WTC11 (cell line): ENCODE data around the gene GMPR2. TPM values are rescaled to one million over a fixed set of nuclear protein-coding genes. Genes with fewer than 3 reads are reported as not detected.

Experiments used
- ATF1 ChIP-seq: sonication (generic); formaldehyde crosslinking; IDR thresholded peaks from 2 replicates; pipeline ENCODE4 v1.8.1; 2023; ENCODE audit warnings: mild to moderate bottlenecking, moderate library complexity, missing genetic modification reagents
- ELF4 ChIP-seq: sonication (generic); formaldehyde crosslinking; IDR thresholded peaks from 2 replicates; pipeline ENCODE4 v1.8.1; 2022; ENCODE audit warnings: low read depth, mild to moderate bottlenecking, moderate library complexity, missing genetic modification reagents
- ESRRA ChIP-seq: sonication (generic); formaldehyde crosslinking; IDR thresholded peaks from 2 replicates; pipeline ENCODE4 v1.8.1; 2022; ENCODE audit warnings: mild to moderate bottlenecking, missing genetic modification reagents, borderline replicate concordance
- FOXJ3 ChIP-seq: sonication (generic); formaldehyde crosslinking; IDR thresholded peaks from 2 replicates; pipeline ENCODE4 v1.9.0; 2021; ENCODE audit warnings: missing genetic modification reagents, mild to moderate bottlenecking, borderline replicate concordance
- FOXP1 ChIP-seq: sonication (generic); formaldehyde crosslinking; IDR thresholded peaks from 2 replicates; pipeline ENCODE4 v1.8.0; 2022; ENCODE audit warnings: missing genetic modification reagents, mild to moderate bottlenecking, moderate library complexity, borderline replicate concordance
- GABPB1 ChIP-seq: sonication (generic); formaldehyde crosslinking; IDR thresholded peaks from 2 replicates; pipeline ENCODE4 v1.8.1; 2023; ENCODE audit warnings: mild to moderate bottlenecking, missing genetic modification reagents
- JAZF1 ChIP-seq: fragments of 250-450 bp; sonication (Bioruptor Pico); IDR thresholded peaks from 2 replicates; pipeline ENCODE4 v1.9.0; 2021; ENCODE audit warnings: moderate library complexity, mild to moderate bottlenecking, inconsistent platforms
- JUN ChIP-seq: sonication (generic); formaldehyde crosslinking; IDR thresholded peaks from 2 replicates; pipeline ENCODE4 v1.8.0; 2023; ENCODE audit warnings: mild to moderate bottlenecking, missing genetic modification reagents
- KAT7 ChIP-seq: sonication (generic); formaldehyde crosslinking; IDR thresholded peaks from 2 replicates; pipeline ENCODE4 v1.8.1; 2023; ENCODE audit warnings: missing genetic modification reagents, mild to moderate bottlenecking, borderline replicate concordance
- NFE2L1 ChIP-seq: sonication (generic); formaldehyde crosslinking; IDR thresholded peaks from 2 replicates; pipeline ENCODE4 v1.8.1; 2023; ENCODE audit warnings: missing genetic modification reagents
- NR1H2 ChIP-seq: sonication (generic); formaldehyde crosslinking; IDR thresholded peaks from 2 replicates; pipeline ENCODE4 v1.9.0; 2021; ENCODE audit warnings: mild to moderate bottlenecking, moderate library complexity, missing genetic modification reagents
- SP1 ChIP-seq: sonication (generic); formaldehyde crosslinking; conservative IDR thresholded peaks from 2 replicates; pipeline ENCODE4 v1.8.1; 2022; ENCODE audit warnings: missing genetic modification reagents
- TCF7 ChIP-seq: sonication (generic); formaldehyde crosslinking; IDR thresholded peaks from 2 replicates; pipeline ENCODE4 v1.8.0; 2022; ENCODE audit warnings: mild to moderate bottlenecking, low read depth, missing genetic modification reagents, moderate library complexity
- TP53 ChIP-seq: sonication (generic); formaldehyde crosslinking; IDR thresholded peaks from 2 replicates; pipeline ENCODE4 v1.8.1; 2023; ENCODE audit warnings: mild to moderate bottlenecking, missing genetic modification reagents
- ZBTB21 ChIP-seq: sonication (generic); formaldehyde crosslinking; IDR thresholded peaks from 2 replicates; pipeline ENCODE4 v1.8.1; 2023; ENCODE audit warnings: mild to moderate bottlenecking, missing genetic modification reagents, borderline replicate concordance
- ZNF232 ChIP-seq: sonication (generic); formaldehyde crosslinking; IDR thresholded peaks from 2 replicates; pipeline ENCODE4 v1.8.0; 2022; ENCODE audit warnings: mild to moderate bottlenecking, missing genetic modification reagents
- ZNF263 ChIP-seq: sonication (generic); formaldehyde crosslinking; IDR thresholded peaks from 2 replicates; pipeline ENCODE4 v1.8.1; 2022; ENCODE audit warnings: low read depth, mild to moderate bottlenecking, moderate library complexity, missing genetic modification reagents
- ZNF423 ChIP-seq: fragments of 250-450 bp; sonication (Bioruptor Pico); IDR thresholded peaks from 2 replicates; pipeline ENCODE4 v2.1.2; 2022; ENCODE audit warnings: mild to moderate bottlenecking, moderate library complexity
- total RNA-seq: library from RNA; stranded (reverse); gene quantifications from 3 replicates; pipeline ENCODE4 v1.2.3, GENCODE V29; 2021
- TF ChIP-seq, protein P1 (sequence below): sonication (generic); formaldehyde crosslinking; IDR thresholded peaks from 2 replicates; pipeline ENCODE4 v1.8.0; 2023; ENCODE audit warnings: missing genetic modification reagents, mild to moderate bottlenecking, borderline replicate concordance
- TF ChIP-seq, protein P2 (sequence below): fragments of 250-450 bp; sonication (Bioruptor Pico); IDR thresholded peaks from 2 replicates; pipeline ENCODE4 v1.9.0; 2021; ENCODE audit warnings: mild to moderate bottlenecking
- TF ChIP-seq, protein P3 (sequence below): sonication (generic); formaldehyde crosslinking; conservative IDR thresholded peaks from 2 replicates; pipeline ENCODE4 v1.8.1; 2023; ENCODE audit warnings: mild to moderate bottlenecking, low read depth, missing genetic modification reagents, moderate library complexity
- TF ChIP-seq, protein P4 (sequence below): sonication (generic); formaldehyde crosslinking; IDR thresholded peaks from 2 replicates; pipeline ENCODE4 v1.8.1; 2022; ENCODE audit warnings: low read depth, missing genetic modification reagents, borderline replicate concordance
- TF ChIP-seq, protein P5 (sequence below): sonication (generic); formaldehyde crosslinking; IDR thresholded peaks from 2 replicates; pipeline ENCODE4 v1.8.1; 2023; ENCODE audit warnings: mild to moderate bottlenecking, missing genetic modification reagents, moderate library complexity
- TF ChIP-seq, protein P6 (sequence below): fragments of 200-600 bp; IDR thresholded peaks from 2 replicates; pipeline ENCODE4 v1.8.0; 2022; ENCODE audit warnings: antibody characterized with exemption

The GMPR2 gene
- total RNA-seq, 1 experiment from 2014 or later = 82.3 TPM

DNA sequence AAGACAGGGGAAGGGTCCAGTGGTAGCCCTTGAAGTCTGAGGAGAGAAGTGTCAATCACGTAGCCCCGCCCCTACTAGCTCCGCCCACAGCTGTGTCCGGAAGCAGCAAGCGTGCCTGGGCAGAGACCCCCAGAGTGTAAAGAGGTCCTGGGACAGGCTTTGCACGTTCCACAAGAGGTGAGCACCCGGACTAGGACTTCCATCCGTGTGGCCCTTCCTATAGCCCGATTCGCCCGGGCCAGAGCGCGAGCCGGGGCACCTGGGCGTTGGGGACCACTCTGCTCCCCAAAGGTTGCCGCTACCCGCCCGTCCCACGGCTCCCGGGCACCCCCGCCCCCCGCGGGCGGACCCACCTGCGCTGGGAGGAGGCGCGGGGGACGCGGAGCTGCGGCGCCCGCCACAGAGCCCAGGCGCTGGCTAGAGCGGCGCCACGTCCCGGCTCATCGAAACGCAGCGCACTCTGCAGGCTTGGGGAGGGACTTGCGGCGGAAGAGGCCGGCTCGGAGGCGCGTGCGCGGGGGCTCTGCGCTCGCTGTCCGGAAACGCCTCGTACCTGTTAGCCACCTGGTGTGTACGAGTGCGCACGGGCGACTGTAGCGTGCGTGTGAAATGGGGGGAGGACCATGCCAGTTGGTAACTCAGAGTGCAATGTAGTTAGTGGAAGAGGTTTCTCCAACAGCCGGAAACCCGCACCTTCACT lies 38.6 kb downstream of the GMPR2 start, which contains the start of gene RABGGTA (continued):
- TF ChIP-seq TCF7 (CRISPR knock-in tag) = 0 out of 2 replicates have a peak, but pooled peaks have one; percentile 67
- 0 out of 2 replicates have a peak, but pooled peaks have one; percentile 19 for TF ChIP-seq TP53 (CRISPR knock-in tag)
- peak; percentile 86; the same call in 1 of the 2 replicates for TF ChIP-seq NFE2L1 (CRISPR knock-in tag)
- TF ChIP-seq NR1H2 = no peak
- TF ChIP-seq, protein P1, sequence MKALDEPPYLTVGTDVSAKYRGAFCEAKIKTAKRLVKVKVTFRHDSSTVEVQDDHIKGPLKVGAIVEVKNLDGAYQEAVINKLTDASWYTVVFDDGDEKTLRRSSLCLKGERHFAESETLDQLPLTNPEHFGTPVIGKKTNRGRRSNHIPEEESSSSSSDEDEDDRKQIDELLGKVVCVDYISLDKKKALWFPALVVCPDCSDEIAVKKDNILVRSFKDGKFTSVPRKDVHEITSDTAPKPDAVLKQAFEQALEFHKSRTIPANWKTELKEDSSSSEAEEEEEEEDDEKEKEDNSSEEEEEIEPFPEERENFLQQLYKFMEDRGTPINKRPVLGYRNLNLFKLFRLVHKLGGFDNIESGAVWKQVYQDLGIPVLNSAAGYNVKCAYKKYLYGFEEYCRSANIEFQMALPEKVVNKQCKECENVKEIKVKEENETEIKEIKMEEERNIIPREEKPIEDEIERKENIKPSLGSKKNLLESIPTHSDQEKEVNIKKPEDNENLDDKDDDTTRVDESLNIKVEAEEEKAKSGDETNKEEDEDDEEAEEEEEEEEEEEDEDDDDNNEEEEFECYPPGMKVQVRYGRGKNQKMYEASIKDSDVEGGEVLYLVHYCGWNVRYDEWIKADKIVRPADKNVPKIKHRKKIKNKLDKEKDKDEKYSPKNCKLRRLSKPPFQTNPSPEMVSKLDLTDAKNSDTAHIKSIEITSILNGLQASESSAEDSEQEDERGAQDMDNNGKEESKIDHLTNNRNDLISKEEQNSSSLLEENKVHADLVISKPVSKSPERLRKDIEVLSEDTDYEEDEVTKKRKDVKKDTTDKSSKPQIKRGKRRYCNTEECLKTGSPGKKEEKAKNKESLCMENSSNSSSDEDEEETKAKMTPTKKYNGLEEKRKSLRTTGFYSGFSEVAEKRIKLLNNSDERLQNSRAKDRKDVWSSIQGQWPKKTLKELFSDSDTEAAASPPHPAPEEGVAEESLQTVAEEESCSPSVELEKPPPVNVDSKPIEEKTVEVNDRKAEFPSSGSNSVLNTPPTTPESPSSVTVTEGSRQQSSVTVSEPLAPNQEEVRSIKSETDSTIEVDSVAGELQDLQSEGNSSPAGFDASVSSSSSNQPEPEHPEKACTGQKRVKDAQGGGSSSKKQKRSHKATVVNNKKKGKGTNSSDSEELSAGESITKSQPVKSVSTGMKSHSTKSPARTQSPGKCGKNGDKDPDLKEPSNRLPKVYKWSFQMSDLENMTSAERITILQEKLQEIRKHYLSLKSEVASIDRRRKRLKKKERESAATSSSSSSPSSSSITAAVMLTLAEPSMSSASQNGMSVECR = peak; percentile 83
- peak; percentile 69; the same call in 1 of the 2 replicates for TF ChIP-seq ZBTB21 (CRISPR knock-in tag)
- TF ChIP-seq SP1 = peak; percentile 92
- TF ChIP-seq FOXP1 (CRISPR knock-in tag) = peak; percentile 95
- TF ChIP-seq, protein P2, sequence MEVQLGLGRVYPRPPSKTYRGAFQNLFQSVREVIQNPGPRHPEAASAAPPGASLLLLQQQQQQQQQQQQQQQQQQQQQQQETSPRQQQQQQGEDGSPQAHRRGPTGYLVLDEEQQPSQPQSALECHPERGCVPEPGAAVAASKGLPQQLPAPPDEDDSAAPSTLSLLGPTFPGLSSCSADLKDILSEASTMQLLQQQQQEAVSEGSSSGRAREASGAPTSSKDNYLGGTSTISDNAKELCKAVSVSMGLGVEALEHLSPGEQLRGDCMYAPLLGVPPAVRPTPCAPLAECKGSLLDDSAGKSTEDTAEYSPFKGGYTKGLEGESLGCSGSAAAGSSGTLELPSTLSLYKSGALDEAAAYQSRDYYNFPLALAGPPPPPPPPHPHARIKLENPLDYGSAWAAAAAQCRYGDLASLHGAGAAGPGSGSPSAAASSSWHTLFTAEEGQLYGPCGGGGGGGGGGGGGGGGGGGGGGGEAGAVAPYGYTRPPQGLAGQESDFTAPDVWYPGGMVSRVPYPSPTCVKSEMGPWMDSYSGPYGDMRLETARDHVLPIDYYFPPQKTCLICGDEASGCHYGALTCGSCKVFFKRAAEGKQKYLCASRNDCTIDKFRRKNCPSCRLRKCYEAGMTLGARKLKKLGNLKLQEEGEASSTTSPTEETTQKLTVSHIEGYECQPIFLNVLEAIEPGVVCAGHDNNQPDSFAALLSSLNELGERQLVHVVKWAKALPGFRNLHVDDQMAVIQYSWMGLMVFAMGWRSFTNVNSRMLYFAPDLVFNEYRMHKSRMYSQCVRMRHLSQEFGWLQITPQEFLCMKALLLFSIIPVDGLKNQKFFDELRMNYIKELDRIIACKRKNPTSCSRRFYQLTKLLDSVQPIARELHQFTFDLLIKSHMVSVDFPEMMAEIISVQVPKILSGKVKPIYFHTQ = no peak
- 0 out of 2 replicates have a peak, but pooled peaks have one; percentile 60 for TF ChIP-seq KAT7 (CRISPR knock-in tag)
- no peak for TF ChIP-seq ZNF423
- peak; percentile 68; the same call in 1 of the 2 replicates for TF ChIP-seq ESRRA (CRISPR knock-in tag)
- TF ChIP-seq, protein P3, sequence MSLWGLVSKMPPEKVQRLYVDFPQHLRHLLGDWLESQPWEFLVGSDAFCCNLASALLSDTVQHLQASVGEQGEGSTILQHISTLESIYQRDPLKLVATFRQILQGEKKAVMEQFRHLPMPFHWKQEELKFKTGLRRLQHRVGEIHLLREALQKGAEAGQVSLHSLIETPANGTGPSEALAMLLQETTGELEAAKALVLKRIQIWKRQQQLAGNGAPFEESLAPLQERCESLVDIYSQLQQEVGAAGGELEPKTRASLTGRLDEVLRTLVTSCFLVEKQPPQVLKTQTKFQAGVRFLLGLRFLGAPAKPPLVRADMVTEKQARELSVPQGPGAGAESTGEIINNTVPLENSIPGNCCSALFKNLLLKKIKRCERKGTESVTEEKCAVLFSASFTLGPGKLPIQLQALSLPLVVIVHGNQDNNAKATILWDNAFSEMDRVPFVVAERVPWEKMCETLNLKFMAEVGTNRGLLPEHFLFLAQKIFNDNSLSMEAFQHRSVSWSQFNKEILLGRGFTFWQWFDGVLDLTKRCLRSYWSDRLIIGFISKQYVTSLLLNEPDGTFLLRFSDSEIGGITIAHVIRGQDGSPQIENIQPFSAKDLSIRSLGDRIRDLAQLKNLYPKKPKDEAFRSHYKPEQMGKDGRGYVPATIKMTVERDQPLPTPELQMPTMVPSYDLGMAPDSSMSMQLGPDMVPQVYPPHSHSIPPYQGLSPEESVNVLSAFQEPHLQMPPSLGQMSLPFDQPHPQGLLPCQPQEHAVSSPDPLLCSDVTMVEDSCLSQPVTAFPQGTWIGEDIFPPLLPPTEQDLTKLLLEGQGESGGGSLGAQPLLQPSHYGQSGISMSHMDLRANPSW (CRISPR knock-in tag) = no peak
- TF ChIP-seq JAZF1 (CRISPR knock-in tag) = no peak
- TF ChIP-seq GABPB1 (CRISPR knock-in tag) = peak; percentile 95
- TF ChIP-seq ZNF263 (CRISPR knock-in tag) = 0 out of 2 replicates have a peak, but pooled peaks have one; percentile 25
- no peak for TF ChIP-seq FOXJ3
- no peak for TF ChIP-seq ATF1
- TF ChIP-seq, protein P4, sequence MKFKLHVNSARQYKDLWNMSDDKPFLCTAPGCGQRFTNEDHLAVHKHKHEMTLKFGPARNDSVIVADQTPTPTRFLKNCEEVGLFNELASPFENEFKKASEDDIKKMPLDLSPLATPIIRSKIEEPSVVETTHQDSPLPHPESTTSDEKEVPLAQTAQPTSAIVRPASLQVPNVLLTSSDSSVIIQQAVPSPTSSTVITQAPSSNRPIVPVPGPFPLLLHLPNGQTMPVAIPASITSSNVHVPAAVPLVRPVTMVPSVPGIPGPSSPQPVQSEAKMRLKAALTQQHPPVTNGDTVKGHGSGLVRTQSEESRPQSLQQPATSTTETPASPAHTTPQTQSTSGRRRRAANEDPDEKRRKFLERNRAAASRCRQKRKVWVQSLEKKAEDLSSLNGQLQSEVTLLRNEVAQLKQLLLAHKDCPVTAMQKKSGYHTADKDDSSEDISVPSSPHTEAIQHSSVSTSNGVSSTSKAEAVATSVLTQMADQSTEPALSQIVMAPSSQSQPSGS (CRISPR knock-in tag) = peak; percentile 27; the same call in 1 of the 2 replicates
- TF ChIP-seq, protein P5, sequence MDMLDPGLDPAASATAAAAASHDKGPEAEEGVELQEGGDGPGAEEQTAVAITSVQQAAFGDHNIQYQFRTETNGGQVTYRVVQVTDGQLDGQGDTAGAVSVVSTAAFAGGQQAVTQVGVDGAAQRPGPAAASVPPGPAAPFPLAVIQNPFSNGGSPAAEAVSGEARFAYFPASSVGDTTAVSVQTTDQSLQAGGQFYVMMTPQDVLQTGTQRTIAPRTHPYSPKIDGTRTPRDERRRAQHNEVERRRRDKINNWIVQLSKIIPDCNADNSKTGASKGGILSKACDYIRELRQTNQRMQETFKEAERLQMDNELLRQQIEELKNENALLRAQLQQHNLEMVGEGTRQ (CRISPR knock-in tag) = peak; percentile 47; the same call in 1 of the 2 replicates
- TF ChIP-seq JUN (CRISPR knock-in tag) = no peak
- TF ChIP-seq ELF4 (CRISPR knock-in tag) = 0 out of 2 replicates have a peak, but pooled peaks have one; percentile 56
- TF ChIP-seq, protein P6, sequence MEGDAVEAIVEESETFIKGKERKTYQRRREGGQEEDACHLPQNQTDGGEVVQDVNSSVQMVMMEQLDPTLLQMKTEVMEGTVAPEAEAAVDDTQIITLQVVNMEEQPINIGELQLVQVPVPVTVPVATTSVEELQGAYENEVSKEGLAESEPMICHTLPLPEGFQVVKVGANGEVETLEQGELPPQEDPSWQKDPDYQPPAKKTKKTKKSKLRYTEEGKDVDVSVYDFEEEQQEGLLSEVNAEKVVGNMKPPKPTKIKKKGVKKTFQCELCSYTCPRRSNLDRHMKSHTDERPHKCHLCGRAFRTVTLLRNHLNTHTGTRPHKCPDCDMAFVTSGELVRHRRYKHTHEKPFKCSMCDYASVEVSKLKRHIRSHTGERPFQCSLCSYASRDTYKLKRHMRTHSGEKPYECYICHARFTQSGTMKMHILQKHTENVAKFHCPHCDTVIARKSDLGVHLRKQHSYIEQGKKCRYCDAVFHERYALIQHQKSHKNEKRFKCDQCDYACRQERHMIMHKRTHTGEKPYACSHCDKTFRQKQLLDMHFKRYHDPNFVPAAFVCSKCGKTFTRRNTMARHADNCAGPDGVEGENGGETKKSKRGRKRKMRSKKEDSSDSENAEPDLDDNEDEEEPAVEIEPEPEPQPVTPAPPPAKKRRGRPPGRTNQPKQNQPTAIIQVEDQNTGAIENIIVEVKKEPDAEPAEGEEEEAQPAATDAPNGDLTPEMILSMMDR = 0 out of 2 replicates have a peak, but pooled peaks have one; percentile 15
- TF ChIP-seq ZNF232 = peak; percentile 78; the same call in 1 of the 2 replicates
